Fibroblast of mammary gland (primary cell): ENCODE data around the gene NRG3.

Experiments used
- DNase-seq: peaks from one replicate; pipeline ENCODE4 v3.0.0-alpha.2; 2010; ENCODE audit warnings: low read depth
- H3K4me3 ChIP-seq: 2 replicates; pipeline ENCODE4 v1.5.1; 2011; ENCODE audit warnings: low read depth, mild to moderate bottlenecking, low read length, moderate library complexity; ENCODE audit not compliant: control insufficient read depth
- CTCF ChIP-seq: conservative IDR thresholded peaks from 2 replicates; pipeline ENCODE4 v1.5.1; 2011; ENCODE audit warnings: low read depth, low read length, inconsistent platforms; ENCODE audit not compliant: control insufficient read depth, insufficient read depth

The NRG3 gene

GRCh38 chr10:82813856-82814255 is 938.9 kb downstream of the NRG3 start:
- peak; percentile 18 for DNase-seq
- H3K4me3 ChIP-seq, result no peak overlapping the region
- no peak for TF ChIP-seq CTCF

- no peak overlapping the region for H3K4me3 ChIP-seq
- no peak for TF ChIP-seq CTCF
- DNase-seq, result peak; percentile 6
These were observed 939.6 kb downstream of the NRG3 start for GRCh38 chr10:82814635-82815034.

- H3K4me3 ChIP-seq, result no peak overlapping the region
- DNase-seq, result no peak
- no peak for TF ChIP-seq CTCF
These were observed 940.7 kb downstream of the NRG3 start for GRCh38 chr10:82815680-82816079.

GRCh38 chr10:82817676-82818422 is 942.9 kb downstream of the NRG3 start:
- no peak overlapping the region for H3K4me3 ChIP-seq
- TF ChIP-seq CTCF, result no peak
- DNase-seq, result no peak

GRCh38 chr10:82821043-82821442 is 946.0 kb downstream of the NRG3 start:
- no peak for DNase-seq
- H3K4me3 ChIP-seq, result no peak overlapping the region
- TF ChIP-seq CTCF, result no peak

GRCh38 chr10:82826132-82826531 is 951.1 kb downstream of the NRG3 start:
- no peak overlapping the region for H3K4me3 ChIP-seq
- peak; percentile 73 for DNase-seq
- no peak for TF ChIP-seq CTCF
